ENCODE results near the gene ZP1.

- TF ChIP-seq CTCF (IDR thresholded peaks at IDR 0.05; ENCODE audit: low read depth, low read length, missing input control) (no peak), SP1 (IDR thresholded peaks at IDR 0.05) (no peak), GABPA (IDR thresholded peaks at IDR 0.05 in 1 of 2, conservative IDR thresholded peaks at IDR 0.05 in 1 of 2) (no peak), FOXA1 (IDR thresholded peaks at IDR 0.05) (no peak), MAX (IDR thresholded peaks at IDR 0.05) (no peak), RAD21 (IDR thresholded peaks at IDR 0.05) (no peak)
These were observed 35.8 kb upstream of the ZP1 start for GRCh38 chr11:60831501-60832079.

Data from liver (tissue), 3 donors.